B cell (primary cell): ENCODE measurements around the gene UBXN6.

Experiments
- CTCF ChIP-seq: fragments of 200-600 bp; IDR thresholded peaks from one replicate; pipeline ENCODE4 v1.8.0; 2022; ENCODE audit warnings: antibody characterized with exemption, mild to moderate bottlenecking
- EZH2 ChIP-seq: IDR thresholded peaks from 2 replicates; pipeline ENCODE4 v1.6.1; 2012; ENCODE audit warnings: borderline replicate concordance, low read depth, mild to moderate bottlenecking, moderate library complexity, low read length; ENCODE audit not compliant: insufficient read depth, poor library complexity, severe bottlenecking

DNA sequence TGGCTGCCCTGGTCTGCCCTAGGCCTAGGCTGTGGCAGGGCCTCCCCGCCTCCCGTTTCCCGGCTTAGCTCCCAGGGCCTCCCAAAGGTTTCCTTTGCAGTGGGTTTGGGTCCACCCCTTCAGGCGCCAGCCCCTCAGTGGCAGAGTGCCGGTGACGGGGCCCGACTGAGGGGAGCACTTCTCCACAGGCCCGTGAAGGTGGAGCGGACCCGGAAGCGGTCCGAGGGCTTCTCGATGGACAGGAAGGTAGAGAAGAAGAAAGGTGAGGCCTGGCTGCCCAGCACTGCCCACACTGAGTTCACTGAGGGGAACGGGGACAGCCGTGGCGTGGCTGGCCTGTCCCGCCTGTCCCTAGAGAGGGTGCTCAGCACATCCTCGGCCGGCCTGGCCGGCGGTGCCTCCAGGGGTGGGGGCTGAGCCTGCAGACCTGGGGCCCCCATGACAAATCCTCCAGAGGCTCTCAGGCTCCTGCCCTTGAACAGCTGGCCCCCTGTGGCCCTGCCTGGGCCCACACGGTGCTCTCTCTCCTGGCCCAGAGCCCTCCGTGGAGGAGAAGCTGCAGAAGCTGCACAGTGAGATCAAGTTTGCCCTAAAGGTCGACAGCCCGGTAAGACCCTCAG, 40.3 kb upstream of the UBXN6 start:
- TF ChIP-seq CTCF (no peak), EZH2 (no peak)
